Fibroblast of the aortic adventitia (primary cell): Measurements from ENCODE around the gene AUTS2. TPM values are rescaled to one million over a fixed set of nuclear protein-coding genes. Genes with fewer than 3 reads are reported as not detected.

Experiments
- DNase-seq: peaks from one replicate; pipeline ENCODE4 v3.0.0-alpha.2; 2010; ENCODE audit warnings: low read depth
- H3K4me3 ChIP-seq: 2 replicates; pipeline ENCODE4 v1.5.1; 2011; ENCODE audit warnings: low read depth, mild to moderate bottlenecking, control low read depth, low read length, moderate library complexity
- total RNA-seq: library from RNA; depleted of rRNA; stranded (reverse); fragments of >200 nt; gene quantifications from 2 replicates; pipeline ENCODE4 v1.2.3, GENCODE V29; 2012; ENCODE audit warnings: low replicate concordance
- TF ChIP-seq, protein P1 (sequence below): IDR thresholded peaks from 2 replicates; pipeline ENCODE4 v1.5.1; 2011; ENCODE audit warnings: mild to moderate bottlenecking, low read length, control low read depth, inconsistent platforms; ENCODE audit not compliant: insufficient read depth

AUTS2 gene
- total RNA-seq, 1 donor, result 10.7 TPM

DNA sequence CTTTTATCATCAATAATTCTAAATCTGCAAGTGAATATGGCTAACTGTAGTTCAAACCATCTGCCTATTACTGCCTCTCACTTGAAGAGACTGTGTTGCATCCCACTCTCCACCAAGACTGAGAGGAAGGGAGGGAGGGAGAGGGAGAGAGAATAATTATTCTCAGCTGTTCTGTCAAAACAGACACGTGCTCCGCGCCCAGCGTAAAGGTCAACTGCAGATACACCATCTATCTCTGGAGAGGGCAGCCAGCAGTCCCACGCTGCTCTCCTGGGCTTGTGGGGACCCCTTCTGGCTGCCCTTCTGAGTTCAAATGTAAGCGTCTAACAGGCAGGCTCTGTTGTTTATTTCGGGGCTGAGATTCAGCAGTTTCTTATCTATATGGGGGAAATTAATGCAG, 908.2 kb downstream of the AUTS2 start:
- TF ChIP-seq, protein P1, sequence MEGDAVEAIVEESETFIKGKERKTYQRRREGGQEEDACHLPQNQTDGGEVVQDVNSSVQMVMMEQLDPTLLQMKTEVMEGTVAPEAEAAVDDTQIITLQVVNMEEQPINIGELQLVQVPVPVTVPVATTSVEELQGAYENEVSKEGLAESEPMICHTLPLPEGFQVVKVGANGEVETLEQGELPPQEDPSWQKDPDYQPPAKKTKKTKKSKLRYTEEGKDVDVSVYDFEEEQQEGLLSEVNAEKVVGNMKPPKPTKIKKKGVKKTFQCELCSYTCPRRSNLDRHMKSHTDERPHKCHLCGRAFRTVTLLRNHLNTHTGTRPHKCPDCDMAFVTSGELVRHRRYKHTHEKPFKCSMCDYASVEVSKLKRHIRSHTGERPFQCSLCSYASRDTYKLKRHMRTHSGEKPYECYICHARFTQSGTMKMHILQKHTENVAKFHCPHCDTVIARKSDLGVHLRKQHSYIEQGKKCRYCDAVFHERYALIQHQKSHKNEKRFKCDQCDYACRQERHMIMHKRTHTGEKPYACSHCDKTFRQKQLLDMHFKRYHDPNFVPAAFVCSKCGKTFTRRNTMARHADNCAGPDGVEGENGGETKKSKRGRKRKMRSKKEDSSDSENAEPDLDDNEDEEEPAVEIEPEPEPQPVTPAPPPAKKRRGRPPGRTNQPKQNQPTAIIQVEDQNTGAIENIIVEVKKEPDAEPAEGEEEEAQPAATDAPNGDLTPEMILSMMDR, result no peak
- H3K4me3 ChIP-seq, result no peak overlapping the region
- no peak for DNase-seq

DNA sequence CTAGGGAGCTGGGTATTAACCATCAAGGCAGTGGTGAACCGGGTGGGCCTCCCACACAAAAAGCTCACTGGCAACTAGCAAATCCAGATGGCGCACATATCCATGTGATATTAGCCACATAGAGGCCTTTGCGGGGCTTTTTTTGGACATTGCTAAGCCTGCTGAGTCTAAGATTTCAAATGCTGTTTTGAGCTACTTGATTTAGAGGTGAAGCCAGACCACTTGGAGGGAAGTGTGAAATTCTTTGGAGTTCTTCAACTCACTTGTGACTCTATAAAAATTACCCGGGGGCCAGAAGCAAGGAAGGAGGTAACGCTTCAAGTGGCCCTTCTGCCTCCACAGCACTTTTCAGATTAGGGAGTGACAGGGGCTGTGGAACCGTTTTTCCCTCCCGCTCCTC, 913.9 kb downstream of the AUTS2 start:
- no peak overlapping the region for H3K4me3 ChIP-seq
- TF ChIP-seq, protein P1, result no peak
- DNase-seq, result no peak

DNA sequence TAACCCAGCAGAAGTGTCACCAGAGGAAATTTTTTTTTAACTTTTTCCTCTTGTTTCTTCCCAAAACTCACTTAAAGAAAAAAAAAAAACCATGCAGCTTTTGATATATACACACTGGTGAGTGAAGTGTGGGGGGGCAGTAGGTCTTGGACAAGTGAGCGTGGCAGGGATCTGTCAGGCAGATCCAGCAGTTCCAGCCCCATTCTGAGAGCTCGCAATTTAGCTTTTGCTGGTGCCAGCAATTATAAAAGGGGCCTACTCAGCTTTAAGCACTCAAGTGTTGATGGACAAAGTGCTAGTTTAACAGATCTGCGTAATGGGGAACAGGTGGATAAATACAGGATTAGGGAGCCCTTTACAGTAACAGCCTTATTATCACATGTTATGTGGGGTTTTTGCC, 914.5 kb downstream of the AUTS2 start:
- TF ChIP-seq, protein P1, result no peak
- H3K4me3 ChIP-seq, result no peak overlapping the region
- DNase-seq, result no peak

DNA sequence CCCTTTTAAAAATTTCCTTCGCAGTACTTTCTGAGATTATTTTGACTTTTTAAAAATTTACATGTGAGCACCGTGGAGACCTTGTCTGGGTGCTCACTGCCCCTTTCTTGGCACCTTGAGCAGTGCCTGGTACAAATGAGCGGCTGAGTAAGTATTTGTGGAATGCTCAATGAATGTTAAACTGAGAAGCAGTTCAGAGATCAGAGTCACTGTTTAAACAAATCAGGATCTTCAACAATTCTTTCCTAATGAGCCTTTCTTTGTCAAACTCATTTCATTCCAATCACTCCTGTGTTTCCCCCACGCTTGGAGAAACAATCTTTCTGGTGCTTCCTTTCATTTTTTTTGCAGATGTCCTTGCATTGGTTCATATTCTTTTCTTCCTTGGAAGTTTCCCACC, 922.3 kb downstream of the AUTS2 start:
- TF ChIP-seq, protein P1, result no peak
- H3K4me3 ChIP-seq, result no peak overlapping the region
- DNase-seq, result peak; percentile 9

DNA sequence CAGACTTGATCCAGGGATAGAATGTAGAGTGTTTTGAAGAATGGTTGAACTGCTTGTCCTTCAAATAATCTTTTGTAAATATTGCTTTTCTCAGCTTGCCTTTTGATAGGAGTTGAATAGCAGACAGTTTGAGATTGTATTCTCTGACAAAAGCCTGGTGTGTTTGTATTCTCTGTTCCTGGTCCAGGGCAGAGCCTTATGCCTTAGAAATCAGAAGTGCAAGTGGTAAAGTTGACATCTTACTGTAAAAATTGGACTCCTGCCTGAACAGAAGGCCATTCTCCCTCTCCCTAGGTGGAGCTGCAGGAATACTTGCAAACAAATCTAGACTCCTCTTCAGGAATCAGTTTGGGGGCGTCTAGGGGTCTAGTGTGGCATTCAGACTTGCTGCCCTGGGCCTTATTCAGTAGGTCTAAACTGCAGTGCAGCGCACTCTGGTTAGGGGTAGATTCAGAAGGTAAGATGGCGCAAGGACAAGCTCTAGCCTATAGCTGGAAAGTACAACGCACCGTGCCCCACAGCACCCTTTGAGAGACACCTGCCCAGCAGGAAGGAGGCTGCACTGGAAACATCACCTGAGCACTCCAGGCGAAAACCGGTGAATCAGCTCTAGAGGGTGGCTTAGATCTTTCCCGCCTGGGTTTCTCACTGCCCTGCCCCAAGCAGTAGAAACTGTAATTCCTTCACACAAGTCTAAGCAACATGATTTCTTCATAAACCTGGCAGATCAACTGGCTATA, 925.1 kb downstream of the AUTS2 start:
- TF ChIP-seq, protein P1, result no peak
- no peak overlapping the region for H3K4me3 ChIP-seq
- DNase-seq, result no peak

DNA sequence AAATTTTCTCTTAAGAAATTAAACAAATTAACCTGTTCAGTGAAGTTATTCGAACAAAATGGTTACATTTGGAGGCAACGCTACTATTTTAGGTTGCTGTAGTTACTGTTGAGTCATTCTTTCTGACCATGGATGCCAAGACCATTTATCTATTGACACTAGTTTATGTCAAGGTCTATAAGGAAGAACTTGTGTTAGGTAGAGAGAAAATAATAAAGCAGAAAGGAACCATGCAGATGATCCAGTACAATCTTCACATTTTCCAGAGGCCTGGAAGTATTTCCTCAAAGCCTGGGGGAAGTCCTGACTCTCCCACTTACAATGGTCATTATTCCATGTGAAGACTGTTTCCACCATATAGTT, 925.7 kb downstream of the AUTS2 start:
- DNase-seq, result no peak
- TF ChIP-seq, protein P1, result no peak
- no peak overlapping the region for H3K4me3 ChIP-seq

DNA sequence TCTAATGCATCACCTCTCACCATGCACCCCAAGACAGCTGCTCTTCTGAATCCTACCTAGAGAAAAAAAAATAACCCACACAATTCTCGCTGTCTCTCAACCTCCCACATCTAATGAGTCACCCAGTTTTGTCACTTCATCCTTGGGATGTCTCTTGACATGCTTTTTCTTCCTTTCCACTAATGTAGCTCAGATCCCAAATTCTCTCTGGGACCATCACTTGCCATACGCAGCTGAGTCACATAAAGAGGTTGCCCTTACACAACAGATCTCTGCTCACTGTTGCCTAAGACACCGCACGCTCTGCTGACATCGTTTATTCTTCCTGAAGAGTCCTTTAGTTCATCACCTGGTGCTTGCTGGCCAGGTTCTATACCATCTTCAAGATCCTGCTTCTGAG, 927.7 kb downstream of the AUTS2 start:
- DNase-seq, result no peak
- no peak overlapping the region for H3K4me3 ChIP-seq
- TF ChIP-seq, protein P1, result no peak
